Measurements from ENCODE around the gene ESRRA.

The ESRRA gene

DNA sequence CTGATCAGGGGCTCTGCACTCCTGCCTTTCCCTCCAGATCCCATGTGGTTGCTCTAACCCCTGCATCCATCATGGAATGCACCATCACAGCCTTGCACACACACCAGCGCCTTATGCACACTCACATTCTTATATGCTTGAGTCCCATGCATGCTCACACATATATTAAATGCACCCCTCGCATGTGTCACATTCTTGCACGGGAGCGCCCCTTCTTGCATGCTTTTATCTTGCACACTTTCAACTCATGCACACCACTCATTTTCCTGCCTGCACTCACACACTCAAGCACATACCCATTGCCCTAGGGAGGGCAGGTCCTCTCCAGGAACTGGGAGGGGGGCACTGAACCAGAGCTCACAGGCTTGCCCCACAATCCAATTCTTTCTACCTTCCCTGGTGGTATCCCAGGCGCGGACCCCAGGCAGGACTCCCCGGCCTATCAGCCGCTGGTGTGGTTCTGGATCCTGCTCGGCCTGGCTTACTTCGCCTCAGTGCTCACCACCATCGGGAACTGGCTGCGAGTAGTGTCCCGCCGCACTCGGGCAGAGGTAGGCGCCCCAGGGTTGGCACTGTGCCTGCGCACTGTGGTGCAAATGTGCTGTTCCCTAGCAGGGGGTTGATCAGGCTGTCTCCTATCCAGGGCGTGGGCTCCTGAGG lies 7.5 kb upstream of the ESRRA start:
- TF ChIP-seq, protein P1, sequence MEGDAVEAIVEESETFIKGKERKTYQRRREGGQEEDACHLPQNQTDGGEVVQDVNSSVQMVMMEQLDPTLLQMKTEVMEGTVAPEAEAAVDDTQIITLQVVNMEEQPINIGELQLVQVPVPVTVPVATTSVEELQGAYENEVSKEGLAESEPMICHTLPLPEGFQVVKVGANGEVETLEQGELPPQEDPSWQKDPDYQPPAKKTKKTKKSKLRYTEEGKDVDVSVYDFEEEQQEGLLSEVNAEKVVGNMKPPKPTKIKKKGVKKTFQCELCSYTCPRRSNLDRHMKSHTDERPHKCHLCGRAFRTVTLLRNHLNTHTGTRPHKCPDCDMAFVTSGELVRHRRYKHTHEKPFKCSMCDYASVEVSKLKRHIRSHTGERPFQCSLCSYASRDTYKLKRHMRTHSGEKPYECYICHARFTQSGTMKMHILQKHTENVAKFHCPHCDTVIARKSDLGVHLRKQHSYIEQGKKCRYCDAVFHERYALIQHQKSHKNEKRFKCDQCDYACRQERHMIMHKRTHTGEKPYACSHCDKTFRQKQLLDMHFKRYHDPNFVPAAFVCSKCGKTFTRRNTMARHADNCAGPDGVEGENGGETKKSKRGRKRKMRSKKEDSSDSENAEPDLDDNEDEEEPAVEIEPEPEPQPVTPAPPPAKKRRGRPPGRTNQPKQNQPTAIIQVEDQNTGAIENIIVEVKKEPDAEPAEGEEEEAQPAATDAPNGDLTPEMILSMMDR (conservative IDR thresholded peaks at IDR 0.05; ENCODE audit: low read depth), result no peak

DNA sequence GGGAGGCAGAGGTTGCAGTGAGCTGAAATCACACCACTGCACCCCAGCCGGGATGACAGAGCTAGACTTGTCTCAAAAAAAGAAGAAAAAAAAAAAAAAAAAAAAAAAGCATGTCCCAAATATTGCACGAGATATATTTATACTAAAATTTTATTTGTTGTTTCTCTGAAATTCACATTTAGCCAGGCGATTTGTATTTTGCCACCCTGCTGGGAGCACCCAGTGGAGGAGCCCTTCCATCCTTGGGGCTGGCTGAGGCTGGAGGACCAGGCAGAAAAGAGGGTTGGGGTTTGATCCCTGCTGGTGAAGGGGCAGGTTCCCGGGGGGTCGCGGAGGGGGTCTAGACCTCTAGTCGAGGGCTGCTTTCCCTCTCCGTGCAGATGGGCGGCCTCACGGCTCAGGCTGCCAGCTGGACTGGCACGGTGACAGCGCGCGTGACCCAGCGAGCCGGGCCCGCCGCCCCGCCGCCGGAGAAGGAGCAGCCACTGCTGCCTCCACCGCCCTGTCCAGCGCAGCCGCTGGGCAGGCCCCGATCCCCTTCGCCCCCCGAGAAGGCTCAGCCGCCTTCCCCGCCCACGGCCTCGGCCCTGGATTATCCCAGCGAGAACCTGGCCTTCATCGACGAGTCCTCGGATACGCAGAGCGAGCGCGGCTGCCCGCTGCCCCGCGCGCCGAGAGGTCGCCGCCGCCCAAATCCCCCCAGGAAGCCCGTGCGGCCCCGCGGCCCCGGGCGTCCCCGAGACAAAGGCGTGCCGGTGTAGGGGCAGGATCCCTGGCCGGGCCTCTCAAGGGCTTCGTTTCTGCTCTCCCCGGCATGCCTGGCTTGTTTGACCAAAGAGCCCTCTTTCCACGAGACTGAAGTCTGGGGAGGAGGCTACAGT lies 6.1 kb upstream of the ESRRA start:
- DNase-seq (ENCODE audit: low spot score), result no peak
- ChIA-PET POLR2A (ENCODE audit: low non-redundant PET) (no interaction called here), CTCF (interaction anchor here (0.7 kb wide), 1 partner anchor 34 kb away, joined by 5 read pairs; no protein-coding TSS in a partner anchor)
- TF ChIP-seq, protein P1 (conservative IDR thresholded peaks at IDR 0.05; ENCODE audit: low read depth), result no peak
- H3K27ac ChIP-seq, result peak overlapping the region; percentile 42

More for the DNA sequence above, 7.5 kb upstream of the ESRRA start:
- peak overlapping the region; percentile 42; the same call in 1 of the 2 replicates for H3K27ac ChIP-seq
- no peak for DNase-seq (ENCODE audit: low spot score)
- ChIA-PET POLR2A (ENCODE audit: low non-redundant PET) (no interaction called here), CTCF (no interaction called here)

DNA sequence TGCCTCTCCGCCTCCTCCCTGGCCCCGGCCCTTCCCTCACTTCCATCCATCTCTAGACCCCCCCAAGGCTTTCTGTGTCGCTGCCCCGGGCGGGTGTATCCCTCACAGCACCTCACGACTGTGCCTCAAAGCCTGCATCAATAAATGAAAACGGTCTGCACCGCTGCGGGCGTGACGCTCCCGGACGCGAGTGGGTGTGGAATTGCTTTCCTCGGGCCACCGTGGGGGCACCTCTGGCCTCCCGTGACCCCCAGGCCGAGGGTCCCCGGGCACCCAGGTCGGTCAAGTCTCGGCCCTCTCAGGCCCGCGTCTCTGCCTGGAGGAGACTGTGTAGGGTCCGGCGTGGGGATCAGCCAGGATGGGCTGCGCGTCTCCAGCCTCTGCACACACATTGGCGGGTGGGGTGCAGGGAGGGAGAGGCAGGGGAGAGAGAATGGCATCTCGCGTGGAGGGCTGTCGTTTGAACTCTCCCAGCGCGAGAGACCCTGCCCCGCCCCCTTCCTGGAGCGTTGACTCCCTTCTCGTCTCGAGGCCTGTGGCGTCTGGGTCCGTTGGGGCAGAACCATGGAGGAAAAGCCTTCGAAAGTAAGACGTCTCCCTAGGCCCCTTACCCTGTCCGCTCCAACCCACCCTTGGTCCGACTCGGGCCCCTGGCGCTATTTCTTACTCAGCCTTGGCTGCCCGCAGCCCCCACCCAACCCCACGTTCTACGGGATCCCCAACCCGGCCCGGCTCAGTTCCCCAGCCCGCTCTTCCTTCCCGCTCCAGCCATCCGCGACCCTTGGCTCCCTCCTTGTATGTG lies 5.3 kb upstream of the ESRRA start, which contains the start of gene CATSPERZ:
TSS of gene CATSPERZ (plus strand) at position 512 of the 802 bp plus-strand sequence. CDS start at position 565, 53 bp downstream.
- POLR2A ChIA-PET (ENCODE audit: low non-redundant PET), result interaction anchor here (1.0 kb wide), 1 partner anchor 94 kb away, joined by 3 read pairs; the partner anchor contains the start of gene FERMT3
- CTCF ChIA-PET, result interaction anchor here (0.5 to 3.0 kb wide), 21 partner anchors 11 to 197 kb away, joined by 3 to 30 read pairs (median 5); partner anchors contain the start of genes BAD, FERMT3, NUDT22 and PLCB3
- H3K27ac ChIP-seq, result peak within 1 kb of the TSS; percentile 100
- TF ChIP-seq, protein P1 (conservative IDR thresholded peaks at IDR 0.05; ENCODE audit: low read depth), result no peak
- no peak for DNase-seq (ENCODE audit: low spot score)

- peak overlapping the region; percentile 100 for H3K27ac ChIP-seq
- TF ChIP-seq, protein P1 (conservative IDR thresholded peaks at IDR 0.05; ENCODE audit: low read depth), result no peak
- ChIA-PET CTCF (interaction anchor here (0.5 to 3.0 kb wide), 8 partner anchors 8 to 247 kb away, joined by 3 to 30 read pairs (median 4); partner anchors contain the start of genes PLCB3 and STIP1), POLR2A (ENCODE audit: low non-redundant PET) (interaction anchor here (0.6 kb wide), 1 partner anchor 58 kb away, joined by 6 read pairs; no protein-coding TSS in a partner anchor)
- no peak for DNase-seq (ENCODE audit: low spot score)
These were observed 2.0 kb upstream of the ESRRA start for GRCh38 chr11:64303109-64304031.

- peak overlapping the region; percentile 100 for H3K27ac ChIP-seq
- ChIA-PET POLR2A (ENCODE audit: low non-redundant PET) (no interaction called here), CTCF (interaction anchor here (0.5 to 1.3 kb wide), 6 partner anchors 9 to 246 kb away, joined by 3 to 5 read pairs (median 4); partner anchors contain the start of genes PLCB3 and STIP1)
- TF ChIP-seq, protein P1 (conservative IDR thresholded peaks at IDR 0.05; ENCODE audit: low read depth), result no peak
- DNase-seq (ENCODE audit: low spot score), result no peak
These were observed 1.4 kb upstream of the ESRRA start for GRCh38 chr11:64304032-64304315.
